ENCODE results near the gene LIN54. TPM values are rescaled to one million over a fixed set of nuclear protein-coding genes. Genes with fewer than 3 reads are reported as not detected.

The LIN54 gene
- total RNA-seq, 1 experiment from 2014 or later = 12.7 TPM

GRCh38 chr4:83022724-83023450 is 12.3 kb upstream of the LIN54 start:
- Mint-ChIP-seq H3K27ac (no peak overlapping the region), H3K4me3 (no peak overlapping the region), H3K9me3 (peaks cover 21% of the 10 kb centered on the region), H3K4me1 (no peaks in the 10 kb centered on the region), H3K36me3 (peaks cover 9% of the 10 kb centered on the region), H3K27me3 (ENCODE audit: low read depth) (peaks cover 39% of the 10 kb centered on the region)
- ATAC-seq (no peak), DNase-seq (ENCODE audit: low spot score) (no peak)
- ChIA-PET CTCF (no interaction called here), POLR2A (no interaction called here)
- TF ChIP-seq ATF6 (CRISPR knock-in tag; IDR thresholded peaks at IDR 0.05) (no peak), HMGXB4 (CRISPR knock-in tag; IDR thresholded peaks at IDR 0.05) (no peak), JUN (CRISPR knock-in tag; IDR thresholded peaks at IDR 0.05) (no peak), GRHL2 (CRISPR knock-in tag; IDR thresholded peaks at IDR 0.05; ENCODE audit: insufficient replicate concordance, severe bottlenecking) (no peak), MXD4 (CRISPR knock-in tag; IDR thresholded peaks at IDR 0.05; ENCODE audit: borderline replicate concordance) (no peak), PRDM15 (CRISPR knock-in tag; IDR thresholded peaks at IDR 0.05) (no peak), ESRRA (CRISPR knock-in tag; IDR thresholded peaks at IDR 0.05; ENCODE audit: borderline replicate concordance) (no peak), ZNF512 (CRISPR knock-in tag; IDR thresholded peaks at IDR 0.05; ENCODE audit: borderline replicate concordance) (no peak), NFATC4 (CRISPR knock-in tag; IDR thresholded peaks at IDR 0.05) (no peak), FOXJ3 (CRISPR knock-in tag; IDR thresholded peaks at IDR 0.05; ENCODE audit: borderline replicate concordance) (no peak), SP1 (CRISPR knock-in tag; conservative IDR thresholded peaks at IDR 0.05) (no peak), ZNF423 (CRISPR knock-in tag; IDR thresholded peaks at IDR 0.05) (no peak), KAT7 (CRISPR knock-in tag; IDR thresholded peaks at IDR 0.05; ENCODE audit: borderline replicate concordance) (no peak), ZNF219 (CRISPR knock-in tag; IDR thresholded peaks at IDR 0.05; ENCODE audit: borderline replicate concordance) (no peak), PREB (CRISPR knock-in tag; IDR thresholded peaks at IDR 0.05; ENCODE audit: borderline replicate concordance) (no peak), CTCF (IDR thresholded peaks at IDR 0.05) (no peak), SOX15 (CRISPR knock-in tag; IDR thresholded peaks at IDR 0.05) (no peak), OVOL2 (CRISPR knock-in tag; IDR thresholded peaks at IDR 0.05; ENCODE audit: borderline replicate concordance) (no peak), MLX (CRISPR knock-in tag; IDR thresholded peaks at IDR 0.05) (no peak), RELA (CRISPR knock-in tag; IDR thresholded peaks at IDR 0.05; ENCODE audit: borderline replicate concordance) (no peak)
